ENCODE measurements around the gene ANKDD1A. TPM values are rescaled to one million over a fixed set of nuclear protein-coding genes. Genes with fewer than 3 reads are reported as not detected.

The ANKDD1A gene
- total RNA-seq, 1 donor = 6.2 TPM

DNA sequence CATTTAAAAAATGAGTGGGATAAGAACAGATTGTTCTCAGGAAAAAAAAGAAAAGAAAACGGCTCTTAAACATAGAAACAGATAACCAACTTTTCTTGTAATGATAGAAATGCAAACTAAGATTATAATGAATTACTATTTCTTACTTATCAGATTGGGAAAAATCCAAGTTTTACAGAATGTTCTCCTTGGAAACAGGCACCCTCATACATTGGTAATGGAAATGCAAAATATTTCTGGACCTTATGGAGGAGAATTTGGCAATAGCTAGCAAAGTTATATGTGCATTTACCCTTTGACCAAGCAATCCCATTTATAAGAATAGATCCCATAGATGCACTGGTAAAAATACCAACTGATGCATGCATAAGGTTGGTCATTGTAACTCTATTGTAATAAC, 3.7 kb upstream of the ANKDD1A start:
- H3K79me2 ChIP-seq (ENCODE audit: insufficient read depth, low read length) = no peaks in the 10 kb centered on the region
- H3K27me3 ChIP-seq (ENCODE audit: insufficient read depth, low read length) = no peaks in the 10 kb centered on the region
- no peaks in the 10 kb centered on the region for H3K9me3 ChIP-seq (ENCODE audit: low read depth, low read length)
- no peak for DNase-seq (ENCODE audit: insufficient read length, low spot score, missing footprints)
- H2AFZ ChIP-seq (ENCODE audit: low read length) = no peak overlapping the region
- H3K4me3 ChIP-seq (ENCODE audit: insufficient read depth, low read length) = no peak overlapping the region
- no peak overlapping the region for H3K27ac ChIP-seq (ENCODE audit: low read depth, low read length)
- H3K36me3 ChIP-seq (ENCODE audit: insufficient read depth, low read length) = no peaks in the 10 kb centered on the region
- H4K20me1 ChIP-seq (ENCODE audit: insufficient read depth, low read length) = no peaks in the 10 kb centered on the region
- no peak overlapping the region for H3K4me2 ChIP-seq (ENCODE audit: insufficient read depth, low read length)
- peaks cover 12% of the 10 kb centered on the region for H3K4me1 ChIP-seq (ENCODE audit: insufficient read depth, low read length)
- no peak for TF ChIP-seq CTCF (IDR thresholded peaks at IDR 0.05; ENCODE audit: extremely low read depth, low read depth, low read length)

GRCh38 chr15:64909546-64909945, 2.2 kb upstream of the ANKDD1A start:
- no peak for DNase-seq (ENCODE audit: insufficient read length, low spot score, missing footprints)
- no peak for TF ChIP-seq CTCF (IDR thresholded peaks at IDR 0.05; ENCODE audit: extremely low read depth, low read depth, low read length)
- Histone ChIP-seq H2AFZ (ENCODE audit: low read length) (no peak overlapping the region), H3K4me1 (ENCODE audit: insufficient read depth, low read length) (peaks cover 12% of the 10 kb centered on the region), H3K4me2 (ENCODE audit: insufficient read depth, low read length) (no peak overlapping the region), H3K4me3 (ENCODE audit: insufficient read depth, low read length) (no peak overlapping the region), H4K20me1 (ENCODE audit: insufficient read depth, low read length) (no peaks in the 10 kb centered on the region), H3K27ac (ENCODE audit: low read depth, low read length) (no peak overlapping the region), H3K79me2 (ENCODE audit: insufficient read depth, low read length) (no peaks in the 10 kb centered on the region), H3K27me3 (ENCODE audit: insufficient read depth, low read length) (no peaks in the 10 kb centered on the region), H3K9me3 (ENCODE audit: low read depth, low read length) (no peaks in the 10 kb centered on the region), H3K36me3 (ENCODE audit: insufficient read depth, low read length) (no peaks in the 10 kb centered on the region)

DNA sequence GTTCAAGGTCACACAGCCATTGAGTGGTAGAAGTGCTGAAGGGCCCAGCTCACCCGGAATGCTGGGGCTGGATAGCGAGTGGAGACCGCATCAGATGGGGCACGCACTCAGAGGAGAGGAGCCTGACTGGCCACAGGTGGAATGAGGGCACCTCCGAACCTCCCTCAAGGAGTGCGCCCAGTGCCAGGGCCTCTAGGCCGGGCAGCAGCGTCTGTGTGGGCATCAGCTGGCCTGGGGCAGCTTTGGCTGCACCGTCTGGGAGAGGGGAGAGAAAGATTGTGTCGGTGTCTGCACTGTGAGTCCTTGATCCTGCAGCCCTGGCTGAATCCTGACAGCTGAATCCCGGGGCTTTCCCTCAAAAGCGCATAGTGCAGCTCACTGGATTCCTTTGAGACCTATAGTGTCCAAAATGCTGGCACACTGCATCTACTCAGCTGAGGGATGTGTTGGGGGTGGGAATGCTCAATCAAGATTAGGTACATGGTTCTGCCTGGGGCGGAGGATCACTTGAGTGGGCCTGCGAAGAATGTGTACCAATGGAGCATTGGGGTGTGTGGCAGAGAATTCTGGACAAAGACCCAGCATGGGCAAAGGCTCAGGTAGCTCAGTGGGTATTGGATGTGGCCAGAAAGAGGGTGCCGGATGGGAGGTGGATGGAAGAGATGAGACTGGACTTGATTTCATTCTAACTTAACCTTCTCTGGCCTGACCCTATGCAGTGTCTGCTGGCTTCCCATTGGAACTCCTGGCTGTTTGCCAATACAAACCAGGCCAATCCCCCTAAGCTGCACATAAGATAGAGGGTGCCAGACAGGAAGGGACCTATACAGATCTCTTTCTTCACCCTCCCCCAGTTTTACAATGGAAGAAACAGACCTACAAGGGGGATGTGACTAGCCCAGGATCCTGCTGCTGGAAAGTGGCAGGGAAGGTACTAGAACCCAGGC, 950 bp downstream of the ANKDD1A start:
- Histone ChIP-seq H3K79me2 (ENCODE audit: insufficient read depth, low read length) (no peaks in the 10 kb centered on the region), H3K9me3 (ENCODE audit: low read depth, low read length) (no peaks in the 10 kb centered on the region), H2AFZ (ENCODE audit: low read length) (no peak overlapping the region), H3K4me3 (ENCODE audit: insufficient read depth, low read length) (no peak overlapping the region), H4K20me1 (ENCODE audit: insufficient read depth, low read length) (no peaks in the 10 kb centered on the region), H3K36me3 (ENCODE audit: insufficient read depth, low read length) (no peaks in the 10 kb centered on the region), H3K4me1 (ENCODE audit: insufficient read depth, low read length) (peaks cover 4% of the 10 kb centered on the region), H3K27me3 (ENCODE audit: insufficient read depth, low read length) (no peaks in the 10 kb centered on the region), H3K4me2 (ENCODE audit: insufficient read depth, low read length) (peak overlapping the region; percentile 78), H3K27ac (ENCODE audit: low read depth, low read length) (no peak overlapping the region)
- no peak for DNase-seq (ENCODE audit: insufficient read length, low spot score, missing footprints)
- no peak for TF ChIP-seq CTCF (IDR thresholded peaks at IDR 0.05; ENCODE audit: extremely low read depth, low read depth, low read length)

DNA sequence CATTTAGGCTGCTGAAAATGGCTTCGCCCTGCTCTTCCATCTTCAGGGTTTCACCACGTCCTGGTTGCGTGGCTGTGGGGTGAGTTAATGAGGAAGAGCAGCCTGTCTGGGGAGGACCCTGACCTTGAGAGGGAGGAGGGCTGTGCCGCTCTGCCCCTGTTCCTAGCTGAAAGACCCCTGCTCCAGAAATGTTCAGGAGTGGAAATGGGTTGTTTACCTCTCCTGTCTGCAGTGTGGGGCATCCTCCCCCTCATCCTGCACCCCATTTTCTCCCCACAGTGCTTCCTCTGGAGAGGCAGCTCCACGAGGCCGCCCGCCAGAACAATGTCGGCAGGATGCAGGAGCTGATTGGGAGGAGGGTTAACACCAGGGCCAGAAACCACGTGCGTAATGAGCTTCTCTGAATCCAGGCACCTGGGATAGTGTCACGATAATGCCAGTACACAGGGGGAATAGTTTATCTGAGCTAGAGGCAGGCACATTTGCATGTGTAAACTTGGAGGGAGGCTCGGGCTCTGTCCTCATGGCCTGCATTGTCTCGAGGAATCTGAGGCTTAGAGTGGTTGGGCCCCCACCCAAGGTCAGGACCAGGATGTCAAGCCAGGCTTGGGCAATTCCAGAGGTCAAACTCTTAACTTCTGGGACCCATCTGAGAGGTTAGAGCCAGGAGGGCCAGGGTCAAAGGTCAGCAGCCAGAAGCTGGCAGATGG, 4.0 kb downstream of the ANKDD1A start:
- no peak overlapping the region for H2AFZ ChIP-seq (ENCODE audit: low read length)
- no peak overlapping the region for H3K27ac ChIP-seq (ENCODE audit: low read depth, low read length)
- peaks cover 4% of the 10 kb centered on the region for H3K4me1 ChIP-seq (ENCODE audit: insufficient read depth, low read length)
- no peaks in the 10 kb centered on the region for H3K79me2 ChIP-seq (ENCODE audit: insufficient read depth, low read length)
- H4K20me1 ChIP-seq (ENCODE audit: insufficient read depth, low read length) = no peaks in the 10 kb centered on the region
- no peaks in the 10 kb centered on the region for H3K27me3 ChIP-seq (ENCODE audit: insufficient read depth, low read length)
- no peak overlapping the region for H3K4me2 ChIP-seq (ENCODE audit: insufficient read depth, low read length)
- TF ChIP-seq CTCF (IDR thresholded peaks at IDR 0.05; ENCODE audit: extremely low read depth, low read depth, low read length) = no peak
- no peaks in the 10 kb centered on the region for H3K36me3 ChIP-seq (ENCODE audit: insufficient read depth, low read length)
- no peaks in the 10 kb centered on the region for H3K9me3 ChIP-seq (ENCODE audit: low read depth, low read length)
- H3K4me3 ChIP-seq (ENCODE audit: insufficient read depth, low read length) = no peak overlapping the region
- DNase-seq (ENCODE audit: insufficient read length, low spot score, missing footprints) = no peak

Data from osteoblast (primary cell).